Astrocyte (in vitro differentiated cells and primary cell): ENCODE measurements around the gene SLC25A20. TPM values are rescaled to one million over a fixed set of nuclear protein-coding genes. Genes with fewer than 3 reads are reported as not detected.

Experiments
- DNase-seq: peaks from one replicate; pipeline ENCODE4 v3.0.0-alpha.2; 2010; ENCODE audit warnings: low read depth
- FAIRE-seq: peaks from 2 replicates; lab custom pipeline; 2011; peaks lifted over from hg19 to GRCh38; lab: Jason Lieb, UNC
- H2AFZ ChIP-seq: 2 replicates; pipeline ENCODE4 v1.6.0; 2012; ENCODE audit warnings: low read depth, low read length, inconsistent platforms
- H3K27ac ChIP-seq: 2 replicates; pipeline ENCODE4 v1.5.1; 2011; ENCODE audit warnings: low read depth, low read length, inconsistent platforms
- H3K27me3 ChIP-seq: 2 replicates; pipeline ENCODE4 v1.6.0; 2011; ENCODE audit warnings: low read length, inconsistent platforms; ENCODE audit not compliant: insufficient read depth
- H3K36me3 ChIP-seq: 2 replicates; pipeline ENCODE4 v1.5.1; 2011; ENCODE audit warnings: low read length, inconsistent platforms; ENCODE audit not compliant: insufficient read depth
- H3K4me1 ChIP-seq: 2 replicates; pipeline ENCODE4 v1.5.1; 2011; ENCODE audit warnings: low read length, inconsistent platforms; ENCODE audit not compliant: insufficient read depth
- H3K4me2 ChIP-seq: 2 replicates; pipeline ENCODE4 v1.6.0; 2012; ENCODE audit warnings: low read length, inconsistent platforms
- H3K4me3 ChIP-seq: 2 replicates; pipeline ENCODE4 v1.5.1; 2011; ENCODE audit warnings: low read depth, mild to moderate bottlenecking, low read length, inconsistent platforms; ENCODE audit not compliant: insufficient read depth
- H3K79me2 ChIP-seq: 2 replicates; pipeline ENCODE4 v1.6.0; 2012; ENCODE audit warnings: mild to moderate bottlenecking, low read length, inconsistent platforms; ENCODE audit not compliant: insufficient read depth
- H3K9ac ChIP-seq: 2 replicates; pipeline ENCODE4 v1.6.0; 2012; ENCODE audit warnings: mild to moderate bottlenecking, low read length, inconsistent platforms
- H3K9me3 ChIP-seq: 2 replicates; pipeline ENCODE4 v1.5.1; 2012; ENCODE audit warnings: low read depth, mild to moderate bottlenecking, low read length, inconsistent platforms; ENCODE audit not compliant: insufficient read depth
- H4K20me1 ChIP-seq: 2 replicates; pipeline ENCODE4 v1.6.0; 2012; ENCODE audit warnings: low read length, inconsistent platforms; ENCODE audit not compliant: insufficient read depth
- H3K27ac Mint-ChIP-seq: one replicate; pipeline ENCODE4 v1.8.0; 2021; ENCODE audit warnings: mild to moderate bottlenecking, mixed read lengths; ENCODE audit not compliant: unreplicated experiment
- H3K27me3 Mint-ChIP-seq: one replicate; pipeline ENCODE4 v1.8.0; 2021; ENCODE audit warnings: low read depth, mixed read lengths; ENCODE audit not compliant: unreplicated experiment
- H3K36me3 Mint-ChIP-seq: one replicate; pipeline ENCODE4 v1.8.0; 2021; ENCODE audit warnings: low read depth, mixed read lengths; ENCODE audit not compliant: unreplicated experiment
- H3K4me1 Mint-ChIP-seq: one replicate; pipeline ENCODE4 v1.8.0; 2021; ENCODE audit warnings: low read depth, mixed read lengths; ENCODE audit not compliant: unreplicated experiment
- H3K4me3 Mint-ChIP-seq: one replicate; pipeline ENCODE4 v1.8.0; 2021; ENCODE audit warnings: mild to moderate bottlenecking, moderate library complexity, mixed read lengths; ENCODE audit not compliant: unreplicated experiment
- H3K9me3 Mint-ChIP-seq: one replicate; pipeline ENCODE4 v1.8.0; 2021; ENCODE audit warnings: mild to moderate bottlenecking, mixed read lengths; ENCODE audit not compliant: unreplicated experiment
- EZH2 ChIP-seq: IDR thresholded peaks from 2 replicates; pipeline ENCODE4 v1.6.1; 2012; ENCODE audit warnings: mild to moderate bottlenecking, low read length, inconsistent platforms; ENCODE audit not compliant: insufficient read depth
- total RNA-seq: library from RNA; stranded (reverse); gene quantifications from 2 replicates; pipeline ENCODE4 v1.2.1, GENCODE V29; 2021
- TF ChIP-seq, protein P1 (sequence below): IDR thresholded peaks from 2 replicates; pipeline ENCODE4 v1.5.1; 2011; ENCODE audit warnings: low read depth, mild to moderate bottlenecking, inconsistent platforms, low read length, moderate library complexity; ENCODE audit not compliant: insufficient read depth

The SLC25A20 gene
- total RNA-seq, 1 donor from 2014 or later: 25.0 TPM

DNA sequence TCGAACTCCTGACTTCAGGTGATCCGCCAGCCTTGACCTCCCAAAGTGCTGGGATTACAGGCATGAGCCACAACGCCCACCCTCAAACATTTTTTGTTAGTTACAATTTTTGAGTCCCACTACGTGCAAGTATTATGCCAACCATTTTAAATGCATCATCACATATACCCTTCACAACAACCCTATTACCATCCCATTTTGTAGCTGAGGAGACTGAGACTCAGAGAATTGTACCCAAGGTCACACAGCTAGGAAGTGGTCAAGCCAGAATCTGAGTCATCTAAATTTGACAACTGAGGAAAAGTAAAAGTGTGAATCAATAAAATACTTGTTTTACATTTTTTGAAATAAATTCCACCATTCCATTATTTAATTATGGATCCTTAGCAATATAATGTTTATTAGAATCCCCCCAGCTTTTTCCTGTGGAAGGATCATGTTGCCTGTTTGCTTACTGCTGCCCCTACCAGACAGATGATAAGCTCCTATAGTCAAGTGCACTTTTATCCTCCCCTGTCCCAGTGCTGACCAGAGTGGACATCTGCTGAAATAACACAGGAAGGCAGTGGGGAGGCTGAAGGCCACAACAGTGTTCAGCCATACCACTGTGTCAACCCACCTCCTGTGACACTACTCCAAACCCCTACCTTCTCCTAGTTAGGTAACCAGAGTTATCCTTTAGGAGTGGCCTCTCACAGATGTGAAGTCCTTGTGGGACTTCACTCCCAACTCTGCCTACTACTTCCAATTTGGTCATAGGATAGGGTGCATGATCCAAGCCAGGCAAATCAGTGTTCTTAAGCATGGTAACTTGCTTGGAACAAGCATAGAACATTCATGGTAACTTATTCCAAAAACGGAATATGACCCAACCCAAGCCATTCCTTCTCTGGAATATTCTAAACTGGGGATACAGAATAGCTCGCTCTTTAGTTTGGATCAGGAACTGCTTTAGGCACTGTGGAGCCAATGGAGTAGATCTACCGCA lies 79.2 kb downstream of the SLC25A20 start:
- no peak overlapping the region for H3K4me2 ChIP-seq
- Mint-ChIP-seq H3K4me1 (peaks cover 7% of the 10 kb centered on the region), H3K36me3 (peaks cover 2% of the 10 kb centered on the region), H3K27me3 (no peaks in the 10 kb centered on the region), H3K9me3 (no peaks in the 10 kb centered on the region), H3K27ac (no peak overlapping the region), H3K4me3 (no peak overlapping the region)
- H3K4me1 ChIP-seq: peaks cover 10% of the 10 kb centered on the region
- H3K79me2 ChIP-seq: peaks cover 71% of the 10 kb centered on the region
- H3K9me3 ChIP-seq: no peaks in the 10 kb centered on the region
- no peak overlapping the region for H3K9ac ChIP-seq
- H3K4me3 ChIP-seq: no peak overlapping the region
- H3K27me3 ChIP-seq: no peaks in the 10 kb centered on the region
- no peaks in the 10 kb centered on the region for H3K36me3 ChIP-seq
- H3K27ac ChIP-seq: no peak overlapping the region
- H4K20me1 ChIP-seq: peaks cover 46% of the 10 kb centered on the region
- FAIRE-seq (no peak), DNase-seq (no peak)
- TF ChIP-seq EZH2: no peak
- TF ChIP-seq, protein P1, sequence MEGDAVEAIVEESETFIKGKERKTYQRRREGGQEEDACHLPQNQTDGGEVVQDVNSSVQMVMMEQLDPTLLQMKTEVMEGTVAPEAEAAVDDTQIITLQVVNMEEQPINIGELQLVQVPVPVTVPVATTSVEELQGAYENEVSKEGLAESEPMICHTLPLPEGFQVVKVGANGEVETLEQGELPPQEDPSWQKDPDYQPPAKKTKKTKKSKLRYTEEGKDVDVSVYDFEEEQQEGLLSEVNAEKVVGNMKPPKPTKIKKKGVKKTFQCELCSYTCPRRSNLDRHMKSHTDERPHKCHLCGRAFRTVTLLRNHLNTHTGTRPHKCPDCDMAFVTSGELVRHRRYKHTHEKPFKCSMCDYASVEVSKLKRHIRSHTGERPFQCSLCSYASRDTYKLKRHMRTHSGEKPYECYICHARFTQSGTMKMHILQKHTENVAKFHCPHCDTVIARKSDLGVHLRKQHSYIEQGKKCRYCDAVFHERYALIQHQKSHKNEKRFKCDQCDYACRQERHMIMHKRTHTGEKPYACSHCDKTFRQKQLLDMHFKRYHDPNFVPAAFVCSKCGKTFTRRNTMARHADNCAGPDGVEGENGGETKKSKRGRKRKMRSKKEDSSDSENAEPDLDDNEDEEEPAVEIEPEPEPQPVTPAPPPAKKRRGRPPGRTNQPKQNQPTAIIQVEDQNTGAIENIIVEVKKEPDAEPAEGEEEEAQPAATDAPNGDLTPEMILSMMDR: no peak
- no peak overlapping the region for H2AFZ ChIP-seq

DNA sequence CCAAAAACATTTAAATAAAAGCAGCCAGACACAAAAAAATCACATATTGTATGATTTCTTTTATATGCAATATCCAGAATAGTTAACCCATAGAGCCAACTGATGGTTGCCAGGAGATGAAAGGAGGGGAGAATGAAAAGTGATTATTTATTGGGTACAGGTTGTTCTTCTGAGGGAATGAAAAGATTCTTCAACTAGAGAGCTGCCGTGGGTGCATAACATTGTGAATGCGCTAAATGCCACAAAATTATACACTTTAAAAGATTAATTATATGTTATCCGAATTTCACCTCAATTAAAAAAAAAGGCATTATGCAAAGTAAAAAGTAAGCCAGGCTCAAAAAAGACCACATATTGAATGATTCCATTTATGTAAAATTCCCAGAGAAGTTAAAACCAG lies 87.2 kb downstream of the SLC25A20 start:
- H3K9ac ChIP-seq: no peak overlapping the region
- H3K9me3 ChIP-seq: no peaks in the 10 kb centered on the region
- DNase-seq (no peak), FAIRE-seq (no peak)
- H3K4me1 Mint-ChIP-seq: no peaks in the 10 kb centered on the region
- H4K20me1 ChIP-seq: peaks cover 25% of the 10 kb centered on the region
- no peak overlapping the region for H3K27ac Mint-ChIP-seq
- no peak overlapping the region for H3K27ac ChIP-seq
- H3K4me3 ChIP-seq: no peak overlapping the region
- TF ChIP-seq, protein P1: no peak
- no peak for TF ChIP-seq EZH2
- no peak overlapping the region for H3K4me2 ChIP-seq
- no peaks in the 10 kb centered on the region for H3K9me3 Mint-ChIP-seq
- H3K4me1 ChIP-seq: no peaks in the 10 kb centered on the region
- no peak overlapping the region for H3K4me3 Mint-ChIP-seq
- no peaks in the 10 kb centered on the region for H3K36me3 Mint-ChIP-seq
- peaks cover 40% of the 10 kb centered on the region for H3K79me2 ChIP-seq
- no peaks in the 10 kb centered on the region for H3K27me3 ChIP-seq
- H3K36me3 ChIP-seq: no peaks in the 10 kb centered on the region
- no peaks in the 10 kb centered on the region for H3K27me3 Mint-ChIP-seq
- no peak overlapping the region for H2AFZ ChIP-seq

Other genes with a start within 250 kb of the SLC25A20 start
- gene CELSR3, start 236.0 kb downstream of the SLC25A20 start, total RNA-seq: 8.6 and 10.2 TPM in 2 replicates
- gene NCKIPSD, start 213.0 kb downstream of the SLC25A20 start, total RNA-seq: 18.3 and 21.6 TPM in 2 replicates
- 92.9 and 104 TPM in 2 replicates for gene IP6K2, start 181.7 kb downstream of the SLC25A20 start, total RNA-seq
- 52.5 and 55.5 TPM in 2 replicates for gene PRKAR2A, start 51.0 kb downstream of the SLC25A20 start, total RNA-seq
- 93.6 and 94.6 TPM in 2 replicates for gene ARIH2, start 20.0 kb upstream of the SLC25A20 start, total RNA-seq
- gene P4HTM, start 91.4 kb upstream of the SLC25A20 start, total RNA-seq: 25.0 and 28.1 TPM in 2 replicates
- 107 and 130 TPM in 2 replicates for gene WDR6, start 108.5 kb upstream of the SLC25A20 start, total RNA-seq
- 18.5 and 25.1 TPM in 2 replicates for gene DALRD3, start 119.7 kb upstream of the SLC25A20 start, total RNA-seq
- gene NDUFAF3, start 123.2 kb upstream of the SLC25A20 start, total RNA-seq: 75.4 and 84.8 TPM in 2 replicates
- 111 and 119 TPM in 2 replicates for gene IMPDH2, start 130.5 kb upstream of the SLC25A20 start, total RNA-seq
- 109 and 119 TPM in 2 replicates for gene QRICH1, start 195.2 kb upstream of the SLC25A20 start, total RNA-seq
- 189 and 231 TPM in 2 replicates for gene QARS1, start 205.9 kb upstream of the SLC25A20 start, total RNA-seq
- 28.7 and 31.7 TPM in 2 replicates for gene USP19, start 221.9 kb upstream of the SLC25A20 start, total RNA-seq
- gene LAMB2, start 234.2 kb upstream of the SLC25A20 start, total RNA-seq: 344 and 391 TPM in 2 replicates